Measurements from ENCODE around the gene GPR17. TPM values are rescaled to one million over a fixed set of nuclear protein-coding genes. Genes with fewer than 3 reads are reported as not detected.

The GPR17 gene
- total RNA-seq, 1 experiment from 2014 or later, result 0.35 TPM

GRCh38 chr2:127614731-127615130 lies 31.2 kb upstream of the GPR17 start:
- Histone ChIP-seq H3K4me2 (ENCODE audit: insufficient read depth, insufficient read length, low read length) (no peak overlapping the region), H4K20me1 (ENCODE audit: control insufficient read depth, insufficient read depth, insufficient read length) (no peaks in the 10 kb centered on the region), H3T11ph (ENCODE audit: low read length) (no peak overlapping the region), H2AFZ (ENCODE audit: low read length) (no peak overlapping the region), H2BK120ac (ENCODE audit: low read depth, low read length, poor library complexity, severe bottlenecking) (no peak overlapping the region), H3K56ac (ENCODE audit: insufficient read length, low read depth, low read length) (no peak overlapping the region), H2AK5ac (ENCODE audit: insufficient read length, low read length) (no peak overlapping the region), H2BK12ac (ENCODE audit: insufficient read length, low read depth, low read length) (no peak overlapping the region), H3K23ac (ENCODE audit: insufficient read length, low read depth, low read length) (no peak overlapping the region), H3K4me1 (ENCODE audit: insufficient read depth, low read length) (no peaks in the 10 kb centered on the region), H4K91ac (ENCODE audit: insufficient read length, low read depth, low read length) (no peak overlapping the region), H3K23me2 (ENCODE audit: insufficient read length, low read depth, low read length, poor library complexity, severe bottlenecking) (no peaks in the 10 kb centered on the region), H3K27me3 (ENCODE audit: insufficient read depth, low read length) (no peaks in the 10 kb centered on the region), H2BK20ac (ENCODE audit: low read depth, low read length, poor library complexity, severe bottlenecking) (no peak overlapping the region), H3K9ac (ENCODE audit: extremely low read depth, insufficient read length, low read length) (no peak overlapping the region), H3K79me1 (ENCODE audit: insufficient read depth, low read depth, low read length, poor library complexity, severe bottlenecking) (no peaks in the 10 kb centered on the region), H3K14ac (ENCODE audit: insufficient read depth, low read length) (no peak overlapping the region), H4K8ac (replicated peaks; ENCODE audit: insufficient read length, low read depth, low read length) (no peak overlapping the region), H3K27ac (ENCODE audit: insufficient read length, low read depth, low read length) (no peak overlapping the region), H3K9me3 (ENCODE audit: control insufficient read depth, low read depth, low read length) (peaks cover 5% of the 10 kb centered on the region), H3K4ac (ENCODE audit: low read depth, low read length) (no peak overlapping the region), H3K79me2 (ENCODE audit: insufficient read depth, low read length) (no peaks in the 10 kb centered on the region), H4K5ac (ENCODE audit: insufficient read length, low read depth, low read length) (no peak overlapping the region), H2BK5ac (ENCODE audit: insufficient read length, low read length) (no peak overlapping the region), H3K18ac (ENCODE audit: insufficient read length, low read depth, low read length) (no peak overlapping the region), H2BK15ac (ENCODE audit: low read depth, low read length) (no peak overlapping the region)
- H3K4me1 Mint-ChIP-seq, result no peaks in the 10 kb centered on the region
- no peak for TF ChIP-seq CTCF (conservative IDR thresholded peaks at IDR 0.05)
- WGBS (ENCODE audit: extremely low coverage, insufficient read length, low lambda C conversion rate), result no CpG with 5 or more reads among the region's 3 CpGs
- peaks cover 11% of the 10 kb centered on the region for H3K27me3 Mint-ChIP-seq (ENCODE audit: low read depth)
- DNase-seq, result no peak
- H3K27ac Mint-ChIP-seq, result no peak overlapping the region
- no peaks in the 10 kb centered on the region; a peak in 1 of 7 replicates for H3K36me3 Mint-ChIP-seq (ENCODE audit: insufficient read depth in 1 of 3, low read depth in 3 of 3)
- no peak overlapping the region for H3K4me3 Mint-ChIP-seq
- H3K9me3 Mint-ChIP-seq, result peaks cover 6 to 10% of the 10 kb centered on the region in 2 experiments; a peak in 4 of 5 replicates

All from H9 (cell line).